Central memory CD8-positive, alpha-beta T cell (primary cell): ENCODE data around the gene ERH.

Source experiments
- ATAC-seq: fragments of 150-1000 bp; cut with Tn5 transposase; replicated peaks from 2 replicates; pipeline ENCODE4 v1.10.0; 2022; ENCODE audit warnings: mild to moderate bottlenecking, moderate FRiP score, moderate number of reproducible peaks; ENCODE audit not compliant: poor library complexity, severe bottlenecking; ENCODE audit errors: extremely low read depth
- DNase-seq, 2 donors: peaks; one replicate each; pipeline ENCODE4 v3.0.0; 2021; ENCODE audit warnings: low spot score in 2 of 2
- H3K27ac Mint-ChIP-seq: one replicate; pipeline ENCODE4 v1.8.0; 2022; ENCODE audit warnings: low read depth, mild to moderate bottlenecking, moderate library complexity, mixed read lengths
- H3K27me3 Mint-ChIP-seq: one replicate; pipeline ENCODE4 v1.8.0; 2022; ENCODE audit warnings: mixed read lengths
- H3K36me3 Mint-ChIP-seq: one replicate; pipeline ENCODE4 v1.8.0; 2022; ENCODE audit warnings: mild to moderate bottlenecking, moderate library complexity, mixed read lengths; ENCODE audit not compliant: insufficient read depth
- H3K4me1 Mint-ChIP-seq: one replicate; pipeline ENCODE4 v1.8.0; 2022; ENCODE audit warnings: mixed read lengths
- H3K4me3 Mint-ChIP-seq: one replicate; pipeline ENCODE4 v1.8.0; 2022; ENCODE audit warnings: mild to moderate bottlenecking, moderate library complexity, mixed read lengths
- H3K9me3 Mint-ChIP-seq: one replicate; pipeline ENCODE4 v1.8.0; 2022; ENCODE audit warnings: mixed read lengths

ERH gene

DNA sequence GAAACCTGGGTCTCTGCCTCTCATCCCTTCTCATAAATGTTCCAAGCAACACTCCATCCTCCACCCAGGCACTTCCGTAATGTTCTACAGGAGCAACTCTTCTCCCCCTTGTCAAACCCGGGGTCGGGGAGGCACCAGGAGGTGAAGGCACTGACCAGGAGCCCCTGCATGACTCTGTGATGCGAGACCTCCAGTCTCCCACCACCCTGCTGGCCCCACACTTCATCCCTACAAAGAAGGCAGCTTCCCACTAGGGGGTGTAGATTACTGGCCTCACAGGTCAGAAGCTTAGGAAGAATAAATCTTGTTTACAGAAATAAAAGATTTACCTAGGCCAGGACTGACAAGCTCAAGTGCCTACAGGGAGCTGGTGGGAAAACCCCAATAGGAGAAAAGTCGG is 47.2 kb downstream of the ERH start:
- Mint-ChIP-seq H3K36me3 (no peaks in the 10 kb centered on the region), H3K4me1 (peaks cover 16% of the 10 kb centered on the region), H3K27ac (no peak overlapping the region), H3K9me3 (no peaks in the 10 kb centered on the region), H3K27me3 (peaks cover 22% of the 10 kb centered on the region), H3K4me3 (no peak overlapping the region)
- no peak for DNase-seq
- ATAC-seq, result no peak

DNA sequence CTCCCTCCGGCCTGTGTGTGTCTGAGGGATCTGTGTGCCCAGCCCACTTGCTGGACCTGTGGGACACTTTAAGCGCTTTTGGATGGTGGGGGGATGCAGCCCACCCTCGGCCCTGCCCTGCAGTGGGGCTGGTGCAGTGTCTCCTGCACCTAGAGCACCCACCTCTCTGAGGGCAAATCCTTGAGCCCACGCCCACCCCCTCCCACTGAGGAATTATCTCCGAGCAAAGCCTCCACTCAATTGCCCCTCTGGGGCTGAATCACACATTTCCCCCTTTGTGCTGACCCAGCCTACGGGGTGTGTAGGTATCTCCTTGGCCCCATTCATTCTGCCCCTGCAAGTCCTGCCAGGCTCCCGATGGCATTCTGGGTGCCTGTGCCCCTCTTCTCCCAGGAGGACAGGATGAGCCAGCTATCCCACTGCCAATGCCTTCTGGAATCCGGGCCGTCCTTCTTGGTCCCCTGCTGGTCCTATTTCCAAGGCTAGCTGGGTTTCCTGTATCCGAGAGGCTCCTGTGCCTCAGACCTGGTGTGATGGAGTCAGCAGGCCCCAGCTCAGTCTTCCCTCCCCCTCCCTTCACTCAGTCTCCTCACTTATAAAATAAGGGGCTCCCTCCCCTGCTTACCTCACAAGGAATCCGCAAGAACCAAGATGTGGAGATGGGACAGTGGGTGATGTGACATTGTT is 48.9 kb downstream of the ERH start:
- H3K36me3 Mint-ChIP-seq, result no peaks in the 10 kb centered on the region
- no peak for DNase-seq
- H3K27me3 Mint-ChIP-seq, result peaks cover 22% of the 10 kb centered on the region
- no peak overlapping the region for H3K4me3 Mint-ChIP-seq
- no peaks in the 10 kb centered on the region for H3K9me3 Mint-ChIP-seq
- peaks cover 3% of the 10 kb centered on the region for H3K4me1 Mint-ChIP-seq
- H3K27ac Mint-ChIP-seq, result no peak overlapping the region
- ATAC-seq, result no peak

DNA sequence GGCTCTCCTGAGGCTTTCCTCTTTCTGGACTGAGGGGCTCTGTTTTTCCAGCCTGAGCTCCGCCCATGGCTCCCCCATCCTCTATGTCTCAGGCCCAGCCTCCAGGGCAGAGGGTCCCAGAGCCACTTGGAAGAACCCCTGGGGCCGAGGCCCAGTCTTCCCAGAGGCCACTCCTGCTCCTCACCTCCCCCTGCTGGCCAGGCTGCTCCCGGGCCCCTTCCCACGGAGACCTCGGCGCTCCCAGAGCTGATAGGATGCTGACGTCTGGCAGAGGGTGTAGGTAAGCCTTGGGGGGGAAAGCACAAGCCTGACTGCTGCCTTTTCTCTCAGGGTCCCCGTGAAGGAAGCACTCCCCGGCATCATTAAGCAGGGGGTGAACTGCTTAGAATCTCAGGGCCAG is 51.4 kb downstream of the ERH start:
- H3K4me3 Mint-ChIP-seq, result no peak overlapping the region
- DNase-seq, result no peak
- H3K9me3 Mint-ChIP-seq, result no peaks in the 10 kb centered on the region
- H3K36me3 Mint-ChIP-seq, result no peaks in the 10 kb centered on the region
- no peak for ATAC-seq
- no peak overlapping the region for H3K27ac Mint-ChIP-seq
- peaks cover 26% of the 10 kb centered on the region for H3K27me3 Mint-ChIP-seq
- H3K4me1 Mint-ChIP-seq, result no peaks in the 10 kb centered on the region

DNA sequence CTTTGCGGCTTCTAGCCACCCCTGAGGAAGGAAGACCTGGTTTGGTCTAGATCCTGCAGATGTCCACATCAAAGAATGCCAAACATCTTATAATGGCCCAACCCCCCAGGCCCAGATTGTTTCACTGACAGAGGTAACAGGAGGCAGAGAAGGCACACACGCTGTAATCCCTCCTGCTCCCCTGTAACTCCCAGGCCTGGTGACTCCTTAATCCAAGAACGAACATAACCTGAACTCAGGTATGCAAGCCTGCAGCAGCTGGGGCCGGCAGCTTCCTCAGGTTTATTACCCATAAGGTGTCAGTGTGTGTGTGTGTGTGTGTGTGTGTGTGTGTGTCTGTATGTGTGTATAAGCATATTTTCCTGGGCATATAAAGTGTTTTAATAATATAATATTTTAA is 52.7 kb downstream of the ERH start:
- Mint-ChIP-seq H3K4me1 (no peaks in the 10 kb centered on the region), H3K27me3 (peaks cover 39% of the 10 kb centered on the region), H3K36me3 (no peaks in the 10 kb centered on the region), H3K9me3 (no peaks in the 10 kb centered on the region), H3K27ac (no peak overlapping the region), H3K4me3 (no peak overlapping the region)
- DNase-seq (no peak), ATAC-seq (no peak)

- Mint-ChIP-seq H3K27me3 (peaks cover 43% of the 10 kb centered on the region), H3K4me1 (no peaks in the 10 kb centered on the region), H3K9me3 (no peaks in the 10 kb centered on the region), H3K4me3 (no peak overlapping the region), H3K27ac (no peak overlapping the region), H3K36me3 (no peaks in the 10 kb centered on the region)
- no peak for ATAC-seq
- DNase-seq, result no peak
Measured at GRCh38 chr14:69344171-69344570, 53.9 kb downstream of the ERH start.

DNA sequence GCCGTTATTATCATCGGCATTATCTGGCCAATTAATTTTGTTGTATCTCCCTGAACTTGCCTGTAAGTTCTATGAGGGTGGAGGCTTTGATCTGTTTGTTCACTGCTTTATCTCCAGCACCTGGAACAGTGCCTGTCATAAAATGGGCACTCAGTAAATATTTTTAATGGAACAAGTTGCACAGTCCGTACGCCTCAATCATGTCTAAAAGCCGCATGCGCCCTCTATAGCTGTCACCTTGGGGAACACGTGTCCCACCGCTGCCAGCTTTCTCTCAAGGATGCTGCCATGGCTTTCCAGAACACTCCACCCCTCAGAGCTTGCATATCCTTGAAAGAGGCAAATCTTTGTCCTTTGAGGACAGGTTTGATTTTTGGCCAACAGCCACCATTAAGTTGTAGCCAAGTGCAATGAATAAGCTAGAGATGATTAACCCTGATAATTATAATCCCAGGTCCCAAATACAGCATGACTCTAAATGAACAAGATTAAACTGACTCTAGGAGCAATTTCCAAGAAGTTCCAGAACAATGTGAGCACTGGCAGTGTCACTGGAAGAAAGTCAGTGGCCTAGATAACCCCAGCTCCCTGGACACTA is 55.1 kb downstream of the ERH start:
- Mint-ChIP-seq H3K4me3 (no peak overlapping the region), H3K4me1 (no peaks in the 10 kb centered on the region), H3K27ac (no peak overlapping the region), H3K27me3 (peaks cover 47% of the 10 kb centered on the region), H3K36me3 (no peaks in the 10 kb centered on the region), H3K9me3 (no peaks in the 10 kb centered on the region)
- ATAC-seq, result no peak
- no peak for DNase-seq

DNA sequence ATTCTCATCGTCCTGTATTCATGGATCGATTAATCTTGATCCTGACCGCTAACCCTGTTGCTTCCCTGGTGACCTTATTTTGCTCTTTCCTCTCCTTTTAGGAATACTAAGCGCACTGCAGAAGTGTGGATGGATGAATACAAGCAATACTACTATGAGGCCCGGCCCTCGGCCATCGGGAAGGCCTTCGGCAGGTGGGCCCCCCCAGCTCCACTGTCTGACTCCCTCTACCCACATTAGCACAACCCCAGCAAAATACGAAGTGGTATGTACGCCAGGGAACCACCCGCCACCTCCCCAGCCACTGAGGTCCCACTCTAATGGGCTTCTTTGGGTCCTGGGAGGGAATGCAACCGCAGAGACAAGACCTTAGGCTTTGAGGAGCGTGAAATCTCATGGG is 58.7 kb downstream of the ERH start:
- ATAC-seq (no peak), DNase-seq (no peak)
- Mint-ChIP-seq H3K4me3 (no peak overlapping the region), H3K27ac (no peak overlapping the region), H3K4me1 (no peaks in the 10 kb centered on the region), H3K9me3 (no peaks in the 10 kb centered on the region), H3K27me3 (peaks cover 49% of the 10 kb centered on the region), H3K36me3 (no peaks in the 10 kb centered on the region)

GRCh38 chr14:69337984-69338383 is 60.1 kb downstream of the ERH start:
- peaks cover 49% of the 10 kb centered on the region for H3K27me3 Mint-ChIP-seq
- no peak overlapping the region for H3K4me3 Mint-ChIP-seq
- H3K36me3 Mint-ChIP-seq, result no peaks in the 10 kb centered on the region
- H3K9me3 Mint-ChIP-seq, result no peaks in the 10 kb centered on the region
- no peak overlapping the region for H3K27ac Mint-ChIP-seq
- DNase-seq (no peak), ATAC-seq (no peak)
- H3K4me1 Mint-ChIP-seq, result peaks cover 8% of the 10 kb centered on the region

DNA sequence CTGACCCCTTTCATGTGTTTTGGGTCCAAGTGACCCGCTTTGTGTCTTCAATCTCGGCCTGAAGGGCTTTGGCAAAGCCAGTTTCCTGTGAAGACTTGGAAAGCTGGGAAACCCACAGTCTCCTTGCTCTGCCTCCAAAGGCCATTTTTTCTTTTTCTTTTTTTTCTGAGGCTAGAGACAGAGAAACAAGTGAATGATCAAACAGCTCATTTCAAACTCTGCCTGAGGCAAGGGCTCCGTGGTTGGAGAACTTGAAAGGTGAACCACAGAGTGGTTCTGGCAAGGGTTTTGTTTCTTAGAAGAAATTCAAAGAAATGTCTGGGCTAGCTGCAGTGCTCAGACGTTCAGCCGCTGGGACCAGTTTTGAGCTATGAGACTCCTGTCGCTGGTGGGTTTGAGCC is 62.7 kb downstream of the ERH start:
- peaks cover 32% of the 10 kb centered on the region for H3K27me3 Mint-ChIP-seq
- ATAC-seq (no peak), DNase-seq (no peak)
- peaks cover 8% of the 10 kb centered on the region for H3K4me1 Mint-ChIP-seq
- H3K9me3 Mint-ChIP-seq, result no peaks in the 10 kb centered on the region
- H3K4me3 Mint-ChIP-seq, result no peak overlapping the region
- no peak overlapping the region for H3K27ac Mint-ChIP-seq
- no peaks in the 10 kb centered on the region for H3K36me3 Mint-ChIP-seq

- H3K27ac Mint-ChIP-seq, result no peak overlapping the region
- ATAC-seq (no peak), DNase-seq (no peak)
- no peak overlapping the region for H3K4me3 Mint-ChIP-seq
- no peaks in the 10 kb centered on the region for H3K36me3 Mint-ChIP-seq
- H3K27me3 Mint-ChIP-seq, result peaks cover 24% of the 10 kb centered on the region
- H3K4me1 Mint-ChIP-seq, result peaks cover 8% of the 10 kb centered on the region
- H3K9me3 Mint-ChIP-seq, result no peaks in the 10 kb centered on the region
Measured at GRCh38 chr14:69334576-69334975, 63.5 kb downstream of the ERH start.

GRCh38 chr14:69333791-69334337 is 64.2 kb downstream of the ERH start:
- no peak for DNase-seq

DNA sequence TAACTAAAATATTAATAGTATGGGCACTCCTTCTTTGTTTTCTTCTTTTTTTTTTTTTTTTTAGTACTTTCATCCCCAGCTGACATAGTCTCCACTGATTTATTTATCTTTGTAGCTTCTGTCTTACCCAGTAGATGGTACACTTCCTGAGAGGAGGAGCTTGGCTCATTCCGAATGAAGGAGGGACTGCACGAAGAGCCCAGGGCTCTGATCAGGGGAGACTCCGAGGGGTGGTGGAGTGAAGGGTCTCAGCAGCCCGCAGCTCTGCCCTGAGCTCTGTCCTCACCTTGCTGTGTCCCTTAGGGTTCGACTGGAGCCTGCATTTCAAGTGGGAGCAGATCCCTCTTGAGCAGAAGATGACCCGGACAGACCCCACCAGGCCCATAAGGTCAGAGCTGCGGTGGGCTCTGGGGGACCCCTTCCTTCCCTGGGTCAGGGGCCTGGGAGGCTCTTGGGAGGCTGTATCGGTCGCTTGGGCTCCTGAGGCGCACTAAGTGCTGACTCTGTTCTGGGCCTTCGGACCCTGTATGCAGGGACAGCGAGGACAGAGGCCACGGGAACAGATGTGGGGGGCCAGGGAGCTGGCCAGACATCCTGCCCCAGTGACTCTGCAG is 65.2 kb downstream of the ERH start:
- peaks cover 13% of the 10 kb centered on the region for H3K27me3 Mint-ChIP-seq
- DNase-seq, result no peak
- no peak overlapping the region for H3K27ac Mint-ChIP-seq
- no peak overlapping the region for H3K4me3 Mint-ChIP-seq
- peaks cover 8% of the 10 kb centered on the region for H3K4me1 Mint-ChIP-seq
- no peaks in the 10 kb centered on the region for H3K36me3 Mint-ChIP-seq
- ATAC-seq, result no peak
- no peaks in the 10 kb centered on the region for H3K9me3 Mint-ChIP-seq

More at GRCh38 chr14:69333791-69334337, 64.2 kb downstream of the ERH start:
- ATAC-seq, result no peak
- H3K36me3 Mint-ChIP-seq, result no peaks in the 10 kb centered on the region
- no peak overlapping the region for H3K4me3 Mint-ChIP-seq
- no peak overlapping the region for H3K27ac Mint-ChIP-seq
- H3K27me3 Mint-ChIP-seq, result peaks cover 17% of the 10 kb centered on the region
- no peaks in the 10 kb centered on the region for H3K9me3 Mint-ChIP-seq
- H3K4me1 Mint-ChIP-seq, result peaks cover 8% of the 10 kb centered on the region

DNA sequence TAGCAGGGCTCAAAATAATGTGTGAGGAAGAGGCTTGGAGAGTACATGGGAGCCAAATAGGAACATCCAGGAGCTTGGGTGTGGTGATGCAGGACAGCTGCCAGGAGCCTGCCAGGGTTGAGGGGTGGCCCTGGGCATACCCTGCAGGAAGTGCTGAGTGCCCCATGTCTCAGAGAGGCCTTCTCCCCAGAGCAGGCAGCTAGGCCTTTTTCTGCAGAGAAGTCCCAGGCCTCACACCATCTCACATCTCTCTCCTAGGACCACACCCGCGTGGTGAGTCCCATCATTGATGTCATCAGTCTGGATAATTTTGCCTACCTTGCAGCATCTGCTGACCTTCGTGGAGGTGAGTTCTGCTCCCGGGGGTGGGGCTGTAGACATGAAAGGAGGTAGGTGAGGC is 66.9 kb downstream of the ERH start:
- H3K27ac Mint-ChIP-seq, result no peak overlapping the region
- DNase-seq (no peak), ATAC-seq (no peak)
- H3K9me3 Mint-ChIP-seq, result no peaks in the 10 kb centered on the region
- H3K4me1 Mint-ChIP-seq, result peaks cover 8% of the 10 kb centered on the region
- no peak overlapping the region for H3K4me3 Mint-ChIP-seq
- H3K27me3 Mint-ChIP-seq, result peaks cover 7% of the 10 kb centered on the region
- no peaks in the 10 kb centered on the region for H3K36me3 Mint-ChIP-seq
